Trophoblast cell (in vitro differentiated cells and primary cell): ENCODE results near the gene KIF1A.
"Not testable (repeated sequence)": the region's sequence is repeated elsewhere in the genome, so short reads cannot be mapped to it uniquely, and the experiment has no call there.

Source experiments
- DNase-seq, 2 donors: peaks; one replicate each; pipeline ENCODE4 v3.0.0-alpha.2; 2016
- H2AFZ ChIP-seq: 2 replicates; pipeline ENCODE4 v1.6.1; 2013; ENCODE audit warnings: low read length, moderate library complexity, mild to moderate bottlenecking; ENCODE audit not compliant: insufficient read depth, poor library complexity
- H2AK5ac ChIP-seq: 2 replicates; pipeline ENCODE4 v1.6.1; 2013; ENCODE audit warnings: mild to moderate bottlenecking, low read length
- H2BK120ac ChIP-seq: 2 replicates; pipeline ENCODE4 v1.6.1; 2013; ENCODE audit warnings: low read length, mild to moderate bottlenecking, moderate library complexity; ENCODE audit not compliant: insufficient read depth, poor library complexity
- H2BK12ac ChIP-seq: 2 replicates; pipeline ENCODE4 v1.6.1; 2013; ENCODE audit warnings: mild to moderate bottlenecking, low read length, moderate library complexity
- H2BK5ac ChIP-seq: 2 replicates; pipeline ENCODE4 v1.6.1; 2013; ENCODE audit warnings: low read length, low read depth, moderate library complexity, mild to moderate bottlenecking; ENCODE audit not compliant: poor library complexity
- H3K14ac ChIP-seq: 2 replicates; pipeline ENCODE4 v1.6.1; 2013; ENCODE audit warnings: mild to moderate bottlenecking, low read length
- H3K18ac ChIP-seq: 2 replicates; pipeline ENCODE4 v1.6.1; 2013; ENCODE audit warnings: mild to moderate bottlenecking, low read length
- H3K23ac ChIP-seq: 2 replicates; pipeline ENCODE4 v1.6.1; 2013; ENCODE audit warnings: low read length
- H3K27ac ChIP-seq: 2 replicates; pipeline ENCODE4 v1.5.1; 2013; ENCODE audit warnings: low read depth, mild to moderate bottlenecking, inconsistent platforms, low read length, moderate library complexity
- H3K27me3 ChIP-seq: 2 replicates; pipeline ENCODE4 v1.6.1; 2013; ENCODE audit warnings: inconsistent platforms, mild to moderate bottlenecking, low read length, moderate library complexity; ENCODE audit not compliant: insufficient read depth
- H3K36me3 ChIP-seq, 2 experiments: 1 replicate in 1 of 2; 2 replicates in 1 of 2; pipeline ENCODE4 v1.6.1; 2013; ENCODE audit warnings: low read length in 2 of 2, mild to moderate bottlenecking in 2 of 2, moderate library complexity in 1 of 2; ENCODE audit not compliant: insufficient read depth in 2 of 2, control insufficient read depth in 1 of 2
- H3K4ac ChIP-seq: 2 replicates; pipeline ENCODE4 v1.6.1; 2013; ENCODE audit warnings: low read depth, mild to moderate bottlenecking, low read length, moderate library complexity
- H3K4me1 ChIP-seq, 2 experiments: 1 replicate in 1 of 2; 2 replicates in 1 of 2; pipeline ENCODE4 v1.6.1; 2013; ENCODE audit warnings: low read length in 2 of 2, mild to moderate bottlenecking in 2 of 2, moderate library complexity in 1 of 2; ENCODE audit not compliant: insufficient read depth in 2 of 2, control insufficient read depth in 1 of 2
- H3K4me2 ChIP-seq: 2 replicates; pipeline ENCODE4 v1.6.1; 2013; ENCODE audit warnings: inconsistent platforms, mild to moderate bottlenecking, low read length, moderate library complexity
- H3K4me3 ChIP-seq: 2 replicates; pipeline ENCODE4 v1.5.1; 2013; ENCODE audit warnings: mild to moderate bottlenecking, low read depth, low read length, inconsistent platforms
- H3K79me1 ChIP-seq: one replicate; pipeline ENCODE4 v1.6.1; 2013; ENCODE audit warnings: low read length
- H3K79me2 ChIP-seq: 2 replicates; pipeline ENCODE4 v1.6.1; 2013; ENCODE audit warnings: low read length, mild to moderate bottlenecking; ENCODE audit not compliant: control insufficient read depth, insufficient read depth, poor library complexity
- H3K9ac ChIP-seq: 2 replicates; pipeline ENCODE4 v1.6.1; 2013; ENCODE audit warnings: mild to moderate bottlenecking, low read length
- H3K9me3 ChIP-seq: 2 replicates; pipeline ENCODE4 v1.6.1; 2013; ENCODE audit warnings: low read depth, mild to moderate bottlenecking, control low read depth, inconsistent platforms, low read length; ENCODE audit not compliant: insufficient read depth
- H4K12ac ChIP-seq: 2 replicates; pipeline ENCODE4 v1.6.1; 2013; ENCODE audit warnings: low read depth, mild to moderate bottlenecking, low read length, moderate library complexity
- H4K8ac ChIP-seq: 2 replicates; pipeline ENCODE4 v1.6.1; 2013; ENCODE audit warnings: low read depth, mild to moderate bottlenecking, low read length, moderate library complexity
- H4K91ac ChIP-seq: one replicate; pipeline ENCODE4 v1.6.1; 2013; ENCODE audit warnings: low read depth, mild to moderate bottlenecking, low read length, moderate library complexity
- WGBS: extraction: QIAGEN DNeasy Blood & Tissue Kit; methylation state at CpG from one replicate; pipeline ENCODE4 v1.1.7; 2013; ENCODE audit warnings: missing lambda C conversion rate; ENCODE audit not compliant: insufficient read length, insufficient coverage; ENCODE audit errors: extremely low coverage; 5-methylcytosine and 5-hydroxymethylcytosine counted together

KIF1A gene

GRCh38 chr2:240698852-240699561, 121.0 kb downstream of the KIF1A start:
- H2AFZ ChIP-seq, H2BK5ac ChIP-seq, H4K8ac ChIP-seq, H3K79me1 ChIP-seq, DNase-seq, H3K18ac ChIP-seq, H3K4me1 ChIP-seq, H3K23ac ChIP-seq, H2BK12ac ChIP-seq, H4K91ac ChIP-seq, H3K9ac ChIP-seq, H3K4ac ChIP-seq, H3K27ac ChIP-seq, H2BK120ac ChIP-seq, H4K12ac ChIP-seq, H3K79me2 ChIP-seq, H3K36me3 ChIP-seq, H3K4me3 ChIP-seq, H2AK5ac ChIP-seq, H3K14ac ChIP-seq, H3K4me2 ChIP-seq, H3K27me3 ChIP-seq, H3K9me3 ChIP-seq: not testable (repeated sequence)
- WGBS = no CpG with 5 or more reads among the region's 33 CpGs

GRCh38 chr2:240696469-240696868, 123.5 kb downstream of the KIF1A start:
- H3K18ac ChIP-seq, H2BK120ac ChIP-seq, H3K4me3 ChIP-seq, H3K27me3 ChIP-seq, H2BK12ac ChIP-seq, H3K27ac ChIP-seq, H3K4me2 ChIP-seq, H3K14ac ChIP-seq, H3K23ac ChIP-seq, H3K79me1 ChIP-seq, H2AK5ac ChIP-seq, H3K79me2 ChIP-seq, H4K8ac ChIP-seq, H3K4me1 ChIP-seq, H2BK5ac ChIP-seq, DNase-seq, H3K36me3 ChIP-seq, H3K4ac ChIP-seq, H4K12ac ChIP-seq, H2AFZ ChIP-seq, H3K9ac ChIP-seq, H3K9me3 ChIP-seq, H4K91ac ChIP-seq: not testable (repeated sequence)
- no CpG with 5 or more reads among the region's 13 CpGs for WGBS

- not testable (repeated sequence) for H2BK12ac ChIP-seq, H3K27me3 ChIP-seq, H3K14ac ChIP-seq, H3K36me3 ChIP-seq, DNase-seq, H3K18ac ChIP-seq, H3K4ac ChIP-seq, H2BK5ac ChIP-seq, H3K4me2 ChIP-seq, H3K9ac ChIP-seq, H2BK120ac ChIP-seq, H2AFZ ChIP-seq, H4K12ac ChIP-seq, H3K79me1 ChIP-seq, H2AK5ac ChIP-seq, H3K4me1 ChIP-seq, H3K9me3 ChIP-seq, H3K4me3 ChIP-seq, H3K79me2 ChIP-seq, H4K8ac ChIP-seq, H3K27ac ChIP-seq, H4K91ac ChIP-seq, H3K23ac ChIP-seq
- no CpG with 5 or more reads among the region's 19 CpGs for WGBS
Observed at GRCh38 chr2:240695593-240695992, 124.4 kb downstream of the KIF1A start.

- H3K9ac ChIP-seq, H4K12ac ChIP-seq, H3K27me3 ChIP-seq, H2BK5ac ChIP-seq, H3K4me1 ChIP-seq, H3K4me3 ChIP-seq, H3K9me3 ChIP-seq, H3K27ac ChIP-seq, H3K79me1 ChIP-seq, H3K4me2 ChIP-seq, H3K4ac ChIP-seq, H3K79me2 ChIP-seq, DNase-seq, H2BK120ac ChIP-seq, H4K91ac ChIP-seq, H3K14ac ChIP-seq, H2AK5ac ChIP-seq, H4K8ac ChIP-seq, H2BK12ac ChIP-seq, H3K36me3 ChIP-seq, H3K23ac ChIP-seq, H3K18ac ChIP-seq, H2AFZ ChIP-seq: not testable (repeated sequence)
- no CpG with 5 or more reads among the region's 12 CpGs for WGBS
Observed at GRCh38 chr2:240694304-240694703, 125.7 kb downstream of the KIF1A start.
